K562 (cell line): ENCODE data around the gene DOCK3. TPM values are rescaled to one million over a fixed set of nuclear protein-coding genes. Genes with fewer than 3 reads are reported as not detected.

ENCODE experiments used
- ATAC-seq: fragments of 200-7000 bp; cut with Tn5 transposase; 3 replicates; pipeline ENCODE4 v1.9.1; 2020; ENCODE audit warnings: moderate library complexity
- BruUV-seq: library from RNA; stranded (reverse); fragments of 400-500 nt; replicated peaks from 2 replicates; lab custom pipeline; 2021; lab: Mats Ljungman, UMichigan
- CTCF ChIA-PET: fragments of 300-600 bp; formaldehyde crosslinking; extraction: SDS; loops from one replicate; lab custom pipeline; 2021; ENCODE audit warnings: low intra/inter-chr PET ratio; lab: Yijun Ruan, JAX
- POLR2A ChIA-PET: fragments of 300-600, 350-650 bp; sonication (Branson Sonifier 250); formaldehyde crosslinking; extraction: SDS; loops from one replicate; lab custom pipeline; 2021; ENCODE audit warnings: antibody characterized with exemption, inconsistent platforms; lab: Yijun Ruan, JAX
- DNase-seq, 4 experiments: peaks; one replicate each; pipeline versions ENCODE4 v3.0.0 to v3.0.0-alpha.2; 2011 to 2018; ENCODE audit warnings: low spot score in 3 of 4, mixed read lengths in 3 of 4; ENCODE audit errors: extremely low read depth in 1 of 4
- FAIRE-seq: peaks from 2 replicates; lab custom pipeline; 2011; peaks lifted over from hg19 to GRCh38; lab: Jason Lieb, UNC
- H2AFZ ChIP-seq: 2 replicates; pipeline ENCODE4 v1.6.0; 2011; ENCODE audit warnings: low read depth, low read length, control low read depth, inconsistent platforms
- H3K27ac ChIP-seq: fragments of 200-600 bp; 3 replicates; pipeline ENCODE4 v1.8.0; 2011; ENCODE audit warnings: low read depth, mild to moderate bottlenecking, control low read depth, inconsistent platforms, low read length, moderate library complexity, mixed read lengths; ENCODE audit errors: extremely low read depth
- H3K27me3 ChIP-seq, 2 experiments: fragments of 300-600 bp in 1 of 2; 2 replicates in 1 of 2; 3 replicates in 1 of 2; pipeline versions ENCODE4 v1.6.0 to v1.8.0; 2011; ENCODE audit warnings: inconsistent platforms in 2 of 2, low read length in 2 of 2, mild to moderate bottlenecking in 1 of 2, mixed read lengths in 1 of 2, moderate library complexity in 1 of 2; ENCODE audit not compliant: control insufficient read depth in 2 of 2, insufficient read depth in 2 of 2
- H3K36me3 ChIP-seq: fragments of 300-600 bp; 3 replicates; pipeline ENCODE4 v1.8.0; 2011; ENCODE audit warnings: mild to moderate bottlenecking, low read length, inconsistent platforms; ENCODE audit not compliant: control insufficient read depth, insufficient read depth
- H3K4me1 ChIP-seq, 2 experiments: fragments of 200-600 bp in 1 of 2; replicated peaks in 1 of 2; 2 replicates in 1 of 2; 3 replicates in 1 of 2; pipeline versions ENCODE4 v1.5.1 to v1.8.0; 2011; ENCODE audit warnings: inconsistent platforms in 2 of 2, low read length in 2 of 2, mild to moderate bottlenecking in 1 of 2, mixed read lengths in 1 of 2, moderate library complexity in 1 of 2; ENCODE audit not compliant: control insufficient read depth in 2 of 2, insufficient read depth in 2 of 2
- H3K4me2 ChIP-seq: 2 replicates; pipeline ENCODE4 v1.6.1; 2011; ENCODE audit warnings: low read length, control low read depth, inconsistent platforms, mixed read lengths; ENCODE audit not compliant: insufficient read depth
- H3K4me3 ChIP-seq: fragments of 200-600 bp; sonication (generic), shearing (Covaris generic); 2 replicates; pipeline ENCODE4 v1.5.1; 2016; ENCODE audit warnings: control low read depth, inconsistent platforms
- H3K79me2 ChIP-seq: fragments of 200-600 bp; 3 replicates; pipeline ENCODE4 v1.8.0; 2011; ENCODE audit warnings: low read length, inconsistent platforms; ENCODE audit not compliant: control insufficient read depth, insufficient read depth
- H3K9ac ChIP-seq, 2 experiments: 2 replicates each; pipeline versions ENCODE4 v1.6.0 to v1.6.1; 2011; ENCODE audit warnings: low read depth in 2 of 2, low read length in 2 of 2, control low read depth in 1 of 2, inconsistent platforms in 1 of 2, mild to moderate bottlenecking in 1 of 2, mixed read lengths in 1 of 2; ENCODE audit not compliant: insufficient read depth in 1 of 2
- H3K9me1 ChIP-seq: one replicate; pipeline ENCODE4 v1.6.0; 2011; ENCODE audit warnings: inconsistent platforms, mild to moderate bottlenecking, low read length, moderate library complexity; ENCODE audit not compliant: control insufficient read depth, insufficient read depth
- H3K9me3 ChIP-seq: replicated peaks from 2 replicates; pipeline ENCODE4 v1.5.1; 2011; ENCODE audit warnings: low read depth, low read length, inconsistent platforms; ENCODE audit not compliant: control insufficient read depth, insufficient read depth
- H4K20me1 ChIP-seq: replicated peaks from 2 replicates; pipeline ENCODE4 v1.6.1; 2011; ENCODE audit warnings: low read length, inconsistent platforms, mixed read lengths; ENCODE audit not compliant: control insufficient read depth, insufficient read depth
- ETV6 ChIP-seq, 3 experiments: fragments of 150-350 bp in 1 of 3; sonication (generic) in 1 of 3; formaldehyde crosslinking in 1 of 3; IDR thresholded peaks; 2 replicates each; pipeline versions ENCODE4 v1.6.1 to v1.8.0; 2014 to 2022; ENCODE audit warnings: borderline replicate concordance in 2 of 3, low read depth in 2 of 3, antibody characterized with exemption in 1 of 3, low read length in 1 of 3, mild to moderate bottlenecking in 1 of 3, missing genetic modification reagents in 1 of 3
- FOXJ2 ChIP-seq: fragments of 200-800 bp; sonication (Bioruptor generic); IDR thresholded peaks from 2 replicates; pipeline ENCODE4 v1.6.1; 2016; ENCODE audit warnings: missing genetic modification characterization, missing compliant biosample characterization
- GMEB1 ChIP-seq: fragments of 250-450 bp; sonication (Bioruptor Pico); IDR thresholded peaks from 2 replicates; pipeline ENCODE4 v1.4.0; 2020; ENCODE audit warnings: mild to moderate bottlenecking
- HCFC1 ChIP-seq: IDR thresholded peaks from 2 replicates; pipeline ENCODE4 v1.6.1; 2012; ENCODE audit warnings: low read depth, low read length, improper control_type of control experiment
- HES1 ChIP-seq: fragments of 450-650 bp; IDR thresholded peaks from 2 replicates; pipeline ENCODE4 v1.6.1; 2016; ENCODE audit warnings: low read depth, mild to moderate bottlenecking, moderate library complexity
- HNRNPL ChIP-seq: fragments of 200-400 bp; formaldehyde crosslinking; IDR thresholded peaks from 2 replicates; pipeline ENCODE4 v1.6.1; 2017; ENCODE audit warnings: low read depth, mild to moderate bottlenecking, low read length
- ILF3 ChIP-seq: fragments of 450-650 bp; IDR thresholded peaks from 2 replicates; pipeline ENCODE4 v1.6.1; 2018; ENCODE audit warnings: antibody characterized with exemption, mild to moderate bottlenecking, moderate library complexity, borderline replicate concordance
- MAFK ChIP-seq: IDR thresholded peaks from 2 replicates; pipeline ENCODE4 v1.6.1; 2011; ENCODE audit warnings: low read length, improper control_type of control experiment
- SIN3A ChIP-seq, 2 experiments: fragments of 150-350 bp in 1 of 2; IDR thresholded peaks; 2 replicates each; pipeline ENCODE4 v1.6.1; 2011 to 2016; ENCODE audit warnings: borderline replicate concordance in 2 of 2, low read depth in 2 of 2, low read length in 2 of 2, mild to moderate bottlenecking in 2 of 2, moderate library complexity in 2 of 2; ENCODE audit not compliant: control insufficient read depth in 1 of 2
- TAF7 ChIP-seq: fragments of 450-650 bp; IDR thresholded peaks from 2 replicates; pipeline ENCODE4 v1.6.1; 2016; ENCODE audit warnings: missing genetic modification characterization, missing compliant biosample characterization
- ZC3H4 ChIP-seq: sonication (generic); formaldehyde crosslinking; IDR thresholded peaks from 2 replicates; pipeline ENCODE4 v1.9.0; 2021; ENCODE audit warnings: missing genetic modification reagents, borderline replicate concordance
- ZFP91 ChIP-seq: sonication (generic); formaldehyde crosslinking; IDR thresholded peaks from 2 replicates; pipeline ENCODE4 v1.8.0; 2022; ENCODE audit warnings: mild to moderate bottlenecking, missing genetic modification reagents
- ZNF347 ChIP-seq: fragments of 450-650 bp; formaldehyde crosslinking; IDR thresholded peaks from 2 replicates; pipeline ENCODE4 v1.4.0; 2020; ENCODE audit warnings: low read depth, mild to moderate bottlenecking, moderate library complexity
- ZNF511 ChIP-seq: sonication (generic); formaldehyde crosslinking; IDR thresholded peaks from 2 replicates; pipeline ENCODE4 v1.8.0; 2022; ENCODE audit warnings: mild to moderate bottlenecking, missing genetic modification reagents
- ZNF644 ChIP-seq: fragments of 200-800 bp; sonication (Bioruptor generic); IDR thresholded peaks from 2 replicates; pipeline ENCODE4 v1.6.1; 2016; ENCODE audit warnings: low read depth, missing genetic modification characterization, missing compliant biosample characterization
- ZNF707 ChIP-seq: fragments of 250-450 bp; sonication (Bioruptor Pico); conservative IDR thresholded peaks from 2 replicates; pipeline ENCODE4 v1.8.0; 2022; ENCODE audit warnings: inconsistent platforms, mild to moderate bottlenecking, moderate library complexity
- ZNF766 ChIP-seq: fragments of 200-800 bp; sonication (Bioruptor generic); conservative IDR thresholded peaks from 2 replicates; pipeline ENCODE4 v1.6.1; 2016; ENCODE audit warnings: missing genetic modification characterization, missing compliant biosample characterization
- ZNF79 ChIP-seq: fragments of 250-450 bp; sonication (Bioruptor Pico); IDR thresholded peaks from 2 replicates; pipeline ENCODE4 v1.4.0; 2020; ENCODE audit warnings: low read depth, mild to moderate bottlenecking, moderate library complexity
- WGBS: fragments of 100-300 bp; shearing (Covaris generic); methylation state at CpG from one replicate; pipeline ENCODE4 v1.1.6; 2016; ENCODE audit warnings: low coverage, mixed read lengths; ENCODE audit not compliant: insufficient coverage; ENCODE audit errors: missing lambda C conversion rate; 5-methylcytosine and 5-hydroxymethylcytosine counted together
- in situ Hi-C: fragments of 300-500 bp; cut with MboI; formaldehyde crosslinking; loops from 4 replicates; pipeline ENCODE4 v1.15.0; 2018; ENCODE audit warnings: inconsistent platforms, mixed read lengths
- intact Hi-C: fragments of 100-400 bp; cut with micrococcal nuclease; formaldehyde crosslinking; loops from 2 replicates; pipeline ENCODE4 v1.14.2; 2022
- polyA plus RNA-seq, 8 experiments: library from polyadenylated mRNA; depleted of rRNA in 4 of 8; stranded (reverse) in 5 of 8; unstranded in 3 of 8; fragments of >200 nt; fragmentation: Nextera tagmentation in 2 of 8; fragmentation: Illumina TruSeq in 1 of 8; extraction: Ambion mirVana in 2 of 8; extraction: Trizol in 1 of 8; gene quantifications; 2 replicates each; pipeline versions ENCODE4 v1.2.1 to v1.2.3, GENCODE V29; 2011 to 2014; ENCODE audit warnings: inconsistent platforms in 1 of 8, missing spikeins in 1 of 8
- total RNA-seq, 7 experiments: library from RNA; depleted of rRNA in 6 of 7; stranded (reverse); fragments of >200 nt in 6 of 7; fragmentation: Illumina TruSeq in 2 of 7; extraction: Trizol in 2 of 7; gene quantifications; 2 replicates each; pipeline versions ENCODE4 v1.2.1 to v1.2.3, GENCODE V29; 2011 to 2021; ENCODE audit warnings: low replicate concordance in 1 of 7

DOCK3 gene
- total and polyA plus RNA-seq, 9 of the 15 experiments (the other 6 are each of a cell fraction or from before 2014, with no cell fraction given) = under 0.01 to 0.03 (median 0.01) TPM; not detected in 4

GRCh38 chr3:51330046-51330445 lies 655.3 kb downstream of the DOCK3 start:
- Histone ChIP-seq H4K20me1 (no peaks in the 10 kb centered on the region), H3K9ac (no peak overlapping the region), H2AFZ (no peak overlapping the region), H3K4me2 (no peak overlapping the region), H3K4me1 (no peaks in the 10 kb centered on the region), H3K36me3 (no peaks in the 10 kb centered on the region), H3K27me3 (no peaks in the 10 kb centered on the region), H3K27ac (no peak overlapping the region), H3K9me3 (no peaks in the 10 kb centered on the region), H3K79me2 (no peaks in the 10 kb centered on the region), H3K9me1 (no peaks in the 10 kb centered on the region), H3K4me3 (no peak overlapping the region)
- no TSS peak for BruUV-seq
- ChIA-PET CTCF (no interaction called here), POLR2A (no interaction called here)
- ATAC-seq (no peak), FAIRE-seq (no peak), DNase-seq (no peak)
- TF ChIP-seq MAFK (no peak), HNRNPL (no peak), ZC3H4 (CRISPR knock-in tag) (no peak), HES1 (no peak), ZNF511 (CRISPR knock-in tag) (no peak), SIN3A (IDR thresholded peaks at IDR 0.05; ENCODE audit: borderline replicate concordance in 2 of 2, control insufficient read depth in 1 of 2, low read depth in 2 of 2, low read length in 2 of 2) (no peak), FOXJ2 (tag) (no peak), ZFP91 (CRISPR knock-in tag) (no peak), GMEB1 (no peak), ILF3 (no peak), ZNF79 (CRISPR knock-in tag) (no peak), TAF7 (tag) (no peak), HCFC1 (no peak), ZNF347 (no peak), ETV6 (IDR thresholded peaks at IDR 0.05; ENCODE audit: borderline replicate concordance in 1 of 2, low read depth in 2 of 2, low read length in 1 of 2) (no peak), ETV6 (CRISPR knock-in tag; IDR thresholded peaks at IDR 0.05; ENCODE audit: borderline replicate concordance) (no peak), ZNF766 (CRISPR knock-in tag) (no peak), ZNF644 (no peak), ZNF707 (CRISPR knock-in tag) (no peak)
- WGBS = 0% methylated on average over 2 of the region's 2 CpGs
- in situ Hi-C loops (no loop called here), intact Hi-C loops (no loop called here)
